ENCODE data around the gene LHX6.

Gene LHX6

GRCh38 chr9:122236681-122237080, 7.9 kb upstream of the LHX6 start:
- H3K27ac ChIP-seq = no peak overlapping the region
- TF ChIP-seq ZFX (IDR thresholded peaks at IDR 0.05; ENCODE audit: borderline replicate concordance) = no peak
- TF ChIP-seq CTCF (IDR thresholded peaks at IDR 0.05) = no peak

GRCh38 chr9:122234022-122234748, 5.4 kb upstream of the LHX6 start:
- TF ChIP-seq CTCF (IDR thresholded peaks at IDR 0.05) (no peak), ZFX (IDR thresholded peaks at IDR 0.05; ENCODE audit: borderline replicate concordance) (no peak)
- H3K27ac ChIP-seq = no peak overlapping the region

- H3K27ac ChIP-seq = no peak overlapping the region
- TF ChIP-seq CTCF (IDR thresholded peaks at IDR 0.05) = no peak
- no peak for TF ChIP-seq ZFX (IDR thresholded peaks at IDR 0.05; ENCODE audit: borderline replicate concordance)
These were observed 4.1 kb upstream of the LHX6 start for GRCh38 chr9:122232796-122233306.

- TF ChIP-seq ZFX (IDR thresholded peaks at IDR 0.05; ENCODE audit: borderline replicate concordance) (no peak), CTCF (IDR thresholded peaks at IDR 0.05) (no peak)
- no peak overlapping the region for H3K27ac ChIP-seq
These were observed 704 bp upstream of the LHX6 start for GRCh38 chr9:122229485-122229837.

GRCh38 chr9:122228191-122228567, 578 bp downstream of the LHX6 start:
- H3K27ac ChIP-seq = no peak overlapping the region
- TF ChIP-seq CTCF (IDR thresholded peaks at IDR 0.05) (no peak), ZFX (IDR thresholded peaks at IDR 0.05; ENCODE audit: borderline replicate concordance) (no peak)

- TF ChIP-seq ZFX (IDR thresholded peaks at IDR 0.05; ENCODE audit: borderline replicate concordance) = no peak
- peak; percentile 47; the same call in 1 of the 2 replicates for TF ChIP-seq CTCF (IDR thresholded peaks at IDR 0.05)
- no peak overlapping the region for H3K27ac ChIP-seq
These were observed 1.2 kb downstream of the LHX6 start for GRCh38 chr9:122227575-122227900.

GRCh38 chr9:122226758-122227574, 1.8 kb downstream of the LHX6 start:
- no peak overlapping the region for H3K27ac ChIP-seq
- TF ChIP-seq CTCF (IDR thresholded peaks at IDR 0.05) = no peak; the same call in 1 of the 2 replicates
- no peak for TF ChIP-seq ZFX (IDR thresholded peaks at IDR 0.05; ENCODE audit: borderline replicate concordance)

Measured in 22Rv1 (cell line).